Measurements from ENCODE around the gene ZNF446. TPM values are rescaled to one million over a fixed set of nuclear protein-coding genes. Genes with fewer than 3 reads are reported as not detected.

ZNF446 gene
- total RNA-seq, 1 donor from 2014 or later, result 18.0 TPM

DNA sequence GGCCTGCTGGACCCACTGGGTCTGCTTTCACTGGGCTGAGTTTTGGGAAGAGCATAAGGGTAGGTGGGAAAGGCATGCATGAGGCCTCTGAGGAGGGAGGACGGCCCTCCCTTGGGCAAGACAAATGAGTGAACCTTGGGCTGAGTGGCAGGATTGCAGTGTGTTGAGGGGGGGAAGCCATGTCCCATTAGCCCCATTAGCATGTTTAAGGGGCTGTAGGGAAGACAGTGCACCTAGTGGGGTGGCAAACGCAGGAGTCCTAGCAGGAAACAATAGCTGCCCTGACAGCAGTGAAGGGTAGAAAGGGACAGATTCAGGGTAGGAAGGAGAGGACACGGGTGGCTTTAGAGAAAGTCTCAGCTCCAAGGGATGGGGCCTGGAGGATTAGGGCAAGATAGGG, 46.6 kb downstream of the ZNF446 start:
- DNase-seq (ENCODE audit: low spot score), result no peak

DNA sequence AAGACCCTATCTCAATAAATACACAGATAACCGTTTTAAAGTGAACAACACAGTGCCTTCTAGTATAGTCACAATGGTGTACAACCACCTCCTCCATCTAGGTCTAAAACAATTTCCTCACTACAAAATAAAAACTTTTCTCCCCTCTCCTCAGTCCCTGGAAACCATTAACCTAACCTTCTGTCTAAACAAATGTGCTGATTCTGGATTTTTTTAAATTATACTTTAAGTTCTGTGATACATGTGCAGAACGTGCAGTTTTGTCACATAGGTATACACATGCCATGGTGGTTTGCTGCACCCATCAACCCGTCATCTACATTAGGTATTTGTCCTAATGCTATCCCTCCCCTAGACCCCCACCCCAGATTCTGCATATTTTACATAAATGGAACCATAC, 53.3 kb downstream of the ZNF446 start:
- DNase-seq (ENCODE audit: low spot score), result no peak

Other genes with a start within 250 kb of the ZNF446 start
- 46.4 TPM for gene ZNF544, start 247.4 kb upstream of the ZNF446 start, total RNA-seq
- gene ZNF8, start 197.4 kb upstream of the ZNF446 start, total RNA-seq, result 8.6 TPM
- 38.8 TPM for gene ERVK3-1, start 171.0 kb upstream of the ZNF446 start, total RNA-seq
- 3.5 TPM for gene ZSCAN22, start 149.4 kb upstream of the ZNF446 start, total RNA-seq
- 10.7 TPM for gene A1BG, start 122.9 kb upstream of the ZNF446 start, total RNA-seq
- 1.6 TPM for gene ZNF497, start 113.6 kb upstream of the ZNF446 start, total RNA-seq
- gene ZNF837, start 95.3 kb upstream of the ZNF446 start, total RNA-seq, result 3.6 TPM
- 1,165 TPM for gene RPS5, start 89.1 kb upstream of the ZNF446 start, total RNA-seq
- gene RNF225, start 80.7 kb upstream of the ZNF446 start, total RNA-seq, result 1.8 TPM
- gene ZNF584, start 67.7 kb upstream of the ZNF446 start, total RNA-seq, result 11.5 TPM
- 8.0 TPM for gene ZNF132, start 36.2 kb upstream of the ZNF446 start, total RNA-seq
- gene ZNF324B, start 24.7 kb upstream of the ZNF446 start, total RNA-seq, result 8.1 TPM
- gene ZNF324, start 9.3 kb upstream of the ZNF446 start, total RNA-seq, result 14.7 TPM
- gene SLC27A5, start 35.6 kb downstream of the ZNF446 start, total RNA-seq, result 16.5 TPM
- gene ZBTB45, start 43.5 kb downstream of the ZNF446 start, total RNA-seq, result 14.9 TPM
- gene TRIM28, start 67.7 kb downstream of the ZNF446 start, total RNA-seq, result 329 TPM
- gene CHMP2A, start 78.8 kb downstream of the ZNF446 start, total RNA-seq, result 137 TPM
- gene UBE2M, start 82.3 kb downstream of the ZNF446 start, total RNA-seq, result 60.7 TPM
- gene MZF1, start 97.0 kb downstream of the ZNF446 start, total RNA-seq, result 43.4 TPM